Astrocyte (in vitro differentiated cells and primary cell): ENCODE results near the gene LCAT. TPM values are rescaled to one million over a fixed set of nuclear protein-coding genes. Genes with fewer than 3 reads are reported as not detected.
A peak's percentile ranks its signal among the peaks of the same experiment; 100 is the strongest.

Experiments
- DNase-seq: peaks from one replicate; pipeline ENCODE4 v3.0.0-alpha.2; 2010; ENCODE audit warnings: low read depth
- FAIRE-seq: peaks from 2 replicates; lab custom pipeline; 2011; peaks lifted over from hg19 to GRCh38; lab: Jason Lieb, UNC
- H2AFZ ChIP-seq: 2 replicates; pipeline ENCODE4 v1.6.0; 2012; ENCODE audit warnings: low read depth, low read length, inconsistent platforms
- H3K27ac ChIP-seq: 2 replicates; pipeline ENCODE4 v1.5.1; 2011; ENCODE audit warnings: low read depth, low read length, inconsistent platforms
- H3K27me3 ChIP-seq: 2 replicates; pipeline ENCODE4 v1.6.0; 2011; ENCODE audit warnings: low read length, inconsistent platforms; ENCODE audit not compliant: insufficient read depth
- H3K36me3 ChIP-seq: 2 replicates; pipeline ENCODE4 v1.5.1; 2011; ENCODE audit warnings: low read length, inconsistent platforms; ENCODE audit not compliant: insufficient read depth
- H3K4me1 ChIP-seq: 2 replicates; pipeline ENCODE4 v1.5.1; 2011; ENCODE audit warnings: low read length, inconsistent platforms; ENCODE audit not compliant: insufficient read depth
- H3K4me2 ChIP-seq: 2 replicates; pipeline ENCODE4 v1.6.0; 2012; ENCODE audit warnings: low read length, inconsistent platforms
- H3K4me3 ChIP-seq: 2 replicates; pipeline ENCODE4 v1.5.1; 2011; ENCODE audit warnings: low read depth, mild to moderate bottlenecking, low read length, inconsistent platforms; ENCODE audit not compliant: insufficient read depth
- H3K79me2 ChIP-seq: 2 replicates; pipeline ENCODE4 v1.6.0; 2012; ENCODE audit warnings: mild to moderate bottlenecking, low read length, inconsistent platforms; ENCODE audit not compliant: insufficient read depth
- H3K9ac ChIP-seq: 2 replicates; pipeline ENCODE4 v1.6.0; 2012; ENCODE audit warnings: mild to moderate bottlenecking, low read length, inconsistent platforms
- H3K9me3 ChIP-seq: 2 replicates; pipeline ENCODE4 v1.5.1; 2012; ENCODE audit warnings: low read depth, mild to moderate bottlenecking, low read length, inconsistent platforms; ENCODE audit not compliant: insufficient read depth
- H4K20me1 ChIP-seq: 2 replicates; pipeline ENCODE4 v1.6.0; 2012; ENCODE audit warnings: low read length, inconsistent platforms; ENCODE audit not compliant: insufficient read depth
- H3K27ac Mint-ChIP-seq: one replicate; pipeline ENCODE4 v1.8.0; 2021; ENCODE audit warnings: mild to moderate bottlenecking, mixed read lengths; ENCODE audit not compliant: unreplicated experiment
- H3K27me3 Mint-ChIP-seq: one replicate; pipeline ENCODE4 v1.8.0; 2021; ENCODE audit warnings: low read depth, mixed read lengths; ENCODE audit not compliant: unreplicated experiment
- H3K36me3 Mint-ChIP-seq: one replicate; pipeline ENCODE4 v1.8.0; 2021; ENCODE audit warnings: low read depth, mixed read lengths; ENCODE audit not compliant: unreplicated experiment
- H3K4me1 Mint-ChIP-seq: one replicate; pipeline ENCODE4 v1.8.0; 2021; ENCODE audit warnings: low read depth, mixed read lengths; ENCODE audit not compliant: unreplicated experiment
- H3K4me3 Mint-ChIP-seq: one replicate; pipeline ENCODE4 v1.8.0; 2021; ENCODE audit warnings: mild to moderate bottlenecking, moderate library complexity, mixed read lengths; ENCODE audit not compliant: unreplicated experiment
- H3K9me3 Mint-ChIP-seq: one replicate; pipeline ENCODE4 v1.8.0; 2021; ENCODE audit warnings: mild to moderate bottlenecking, mixed read lengths; ENCODE audit not compliant: unreplicated experiment
- EZH2 ChIP-seq: IDR thresholded peaks from 2 replicates; pipeline ENCODE4 v1.6.1; 2012; ENCODE audit warnings: mild to moderate bottlenecking, low read length, inconsistent platforms; ENCODE audit not compliant: insufficient read depth
- total RNA-seq: library from RNA; stranded (reverse); gene quantifications from 2 replicates; pipeline ENCODE4 v1.2.1, GENCODE V29; 2021
- TF ChIP-seq, protein P1 (sequence below): IDR thresholded peaks from 2 replicates; pipeline ENCODE4 v1.5.1; 2011; ENCODE audit warnings: low read depth, mild to moderate bottlenecking, inconsistent platforms, low read length, moderate library complexity; ENCODE audit not compliant: insufficient read depth

LCAT gene
- total RNA-seq, 1 donor from 2014 or later = 37.9 TPM

DNA sequence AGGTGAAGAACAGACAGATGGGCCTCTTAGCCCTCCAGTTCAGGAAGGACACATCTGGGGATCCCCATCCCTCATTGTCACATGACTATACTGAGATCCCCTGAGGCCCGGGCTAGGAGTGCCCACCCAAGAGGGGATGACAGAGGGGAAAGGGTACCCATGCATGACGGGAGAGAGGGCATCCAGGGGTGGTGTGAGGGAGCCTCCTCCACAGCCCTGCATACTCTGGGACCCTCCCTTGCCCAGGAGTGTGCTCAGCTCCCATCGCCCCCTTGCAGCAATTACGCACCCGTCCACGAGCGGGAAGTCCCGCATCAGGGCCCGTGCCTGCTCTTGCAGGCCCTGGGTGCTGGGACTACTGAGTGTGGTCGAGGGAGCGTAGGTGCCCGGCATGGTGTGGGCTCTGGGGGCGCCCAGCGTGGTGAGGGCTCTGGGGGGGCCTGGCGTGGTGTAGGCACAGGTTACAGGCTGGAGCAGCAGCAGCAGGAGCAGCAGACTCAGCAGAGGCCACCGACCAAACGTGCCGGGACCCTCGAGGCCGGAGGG is 48.8 kb upstream of the LCAT start:
- Mint-ChIP-seq H3K9me3 (no peaks in the 10 kb centered on the region), H3K27me3 (peaks cover 34% of the 10 kb centered on the region), H3K27ac (no peak overlapping the region), H3K36me3 (peaks cover 4% of the 10 kb centered on the region), H3K4me3 (no peak overlapping the region), H3K4me1 (peaks cover 5% of the 10 kb centered on the region)
- H4K20me1 ChIP-seq = no peaks in the 10 kb centered on the region
- peak overlapping the region; percentile 30 for H3K4me2 ChIP-seq
- H3K79me2 ChIP-seq = no peaks in the 10 kb centered on the region
- TF ChIP-seq, protein P1, sequence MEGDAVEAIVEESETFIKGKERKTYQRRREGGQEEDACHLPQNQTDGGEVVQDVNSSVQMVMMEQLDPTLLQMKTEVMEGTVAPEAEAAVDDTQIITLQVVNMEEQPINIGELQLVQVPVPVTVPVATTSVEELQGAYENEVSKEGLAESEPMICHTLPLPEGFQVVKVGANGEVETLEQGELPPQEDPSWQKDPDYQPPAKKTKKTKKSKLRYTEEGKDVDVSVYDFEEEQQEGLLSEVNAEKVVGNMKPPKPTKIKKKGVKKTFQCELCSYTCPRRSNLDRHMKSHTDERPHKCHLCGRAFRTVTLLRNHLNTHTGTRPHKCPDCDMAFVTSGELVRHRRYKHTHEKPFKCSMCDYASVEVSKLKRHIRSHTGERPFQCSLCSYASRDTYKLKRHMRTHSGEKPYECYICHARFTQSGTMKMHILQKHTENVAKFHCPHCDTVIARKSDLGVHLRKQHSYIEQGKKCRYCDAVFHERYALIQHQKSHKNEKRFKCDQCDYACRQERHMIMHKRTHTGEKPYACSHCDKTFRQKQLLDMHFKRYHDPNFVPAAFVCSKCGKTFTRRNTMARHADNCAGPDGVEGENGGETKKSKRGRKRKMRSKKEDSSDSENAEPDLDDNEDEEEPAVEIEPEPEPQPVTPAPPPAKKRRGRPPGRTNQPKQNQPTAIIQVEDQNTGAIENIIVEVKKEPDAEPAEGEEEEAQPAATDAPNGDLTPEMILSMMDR = no peak
- no peak for TF ChIP-seq EZH2
- no peak overlapping the region for H3K4me3 ChIP-seq
- no peaks in the 10 kb centered on the region for H3K27me3 ChIP-seq
- peak overlapping the region; percentile 59 for H2AFZ ChIP-seq
- no peak overlapping the region for H3K27ac ChIP-seq
- no peak for DNase-seq
- no peaks in the 10 kb centered on the region for H3K4me1 ChIP-seq
- FAIRE-seq = no peak
- no peaks in the 10 kb centered on the region for H3K9me3 ChIP-seq
- no peak overlapping the region for H3K9ac ChIP-seq
- no peaks in the 10 kb centered on the region for H3K36me3 ChIP-seq

DNA sequence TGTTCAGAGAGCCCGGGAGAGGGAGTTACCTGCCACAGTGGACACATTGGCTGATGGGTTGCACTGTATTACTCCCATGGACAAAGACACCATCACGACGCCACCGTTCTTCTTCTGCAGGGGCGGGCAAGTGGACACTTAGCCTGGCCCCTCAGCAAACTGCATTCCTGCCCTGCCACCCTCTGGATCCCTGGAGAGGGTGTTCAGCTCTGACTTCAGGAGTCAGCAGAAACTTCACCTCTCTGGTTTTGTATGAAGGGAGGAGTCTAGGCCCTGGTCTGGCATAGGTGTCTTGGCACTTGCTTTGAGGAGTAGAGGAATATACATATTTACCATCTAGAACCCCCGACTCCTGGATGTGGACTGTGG is 46.1 kb upstream of the LCAT start:
- no peak overlapping the region for H2AFZ ChIP-seq
- H3K36me3 ChIP-seq = no peaks in the 10 kb centered on the region
- DNase-seq (no peak), FAIRE-seq (no peak)
- TF ChIP-seq, protein P1 = no peak
- no peak for TF ChIP-seq EZH2
- H3K27ac ChIP-seq = no peak overlapping the region
- no peak overlapping the region for H3K9ac ChIP-seq
- no peaks in the 10 kb centered on the region for H3K27me3 ChIP-seq
- H3K9me3 ChIP-seq = no peaks in the 10 kb centered on the region
- H3K36me3 Mint-ChIP-seq = peaks cover 4% of the 10 kb centered on the region
- no peak overlapping the region for H3K27ac Mint-ChIP-seq
- no peaks in the 10 kb centered on the region for H3K79me2 ChIP-seq
- no peaks in the 10 kb centered on the region for H4K20me1 ChIP-seq
- H3K4me1 Mint-ChIP-seq = peaks cover 14% of the 10 kb centered on the region
- peaks cover 39% of the 10 kb centered on the region for H3K27me3 Mint-ChIP-seq
- H3K4me2 ChIP-seq = no peak overlapping the region
- no peaks in the 10 kb centered on the region for H3K4me1 ChIP-seq
- peaks cover 2% of the 10 kb centered on the region for H3K9me3 Mint-ChIP-seq
- H3K4me3 Mint-ChIP-seq = no peak overlapping the region
- H3K4me3 ChIP-seq = no peak overlapping the region

- no peak overlapping the region for H3K4me3 Mint-ChIP-seq
- H3K4me3 ChIP-seq = no peak overlapping the region
- H3K9ac ChIP-seq = no peak overlapping the region
- FAIRE-seq = no peak
- no peak overlapping the region for H3K4me2 ChIP-seq
- H3K27me3 Mint-ChIP-seq = peaks cover 36% of the 10 kb centered on the region
- H3K4me1 ChIP-seq = no peaks in the 10 kb centered on the region
- no peaks in the 10 kb centered on the region for H3K9me3 ChIP-seq
- H3K36me3 Mint-ChIP-seq = peaks cover 6% of the 10 kb centered on the region
- peaks cover 2% of the 10 kb centered on the region for H3K9me3 Mint-ChIP-seq
- no peaks in the 10 kb centered on the region for H3K36me3 ChIP-seq
- H3K27ac Mint-ChIP-seq = no peak overlapping the region
- H3K79me2 ChIP-seq = no peaks in the 10 kb centered on the region
- DNase-seq = no peak
- H3K27ac ChIP-seq = no peak overlapping the region
- no peak for TF ChIP-seq EZH2
- TF ChIP-seq, protein P1 = no peak
- H3K27me3 ChIP-seq = no peaks in the 10 kb centered on the region
- peaks cover 16% of the 10 kb centered on the region for H3K4me1 Mint-ChIP-seq
- H2AFZ ChIP-seq = no peak overlapping the region
- no peaks in the 10 kb centered on the region for H4K20me1 ChIP-seq
Observed at GRCh38 chr16:67989322-67990017, 45.5 kb upstream of the LCAT start.
